Stimulated activated naive CD8-positive, alpha-beta T cell treated with anti-CD3 and anti-CD28 coated beads, Interleukin-15, amount 100 ng/mL, for 72 hours (primary cell): Measurements from ENCODE around the gene GYG2.
"Not testable (repeated sequence)": the region's sequence is repeated elsewhere in the genome, so short reads cannot be mapped to it uniquely, and the experiment has no call there.

Source experiments
- ATAC-seq: fragments of 150-1000 bp; cut with Tn5 transposase; 2 replicates; pipeline ENCODE4 v1.10.0; 2021; ENCODE audit warnings: mild to moderate bottlenecking, moderate library complexity
- DNase-seq, 2 donors: peaks; one replicate each; pipeline ENCODE4 v3.0.0; 2021 to 2022
- H3K27ac Mint-ChIP-seq, 2 donors: one replicate each; pipeline ENCODE4 v1.8.0; 2022; ENCODE audit warnings: mild to moderate bottlenecking in 2 of 2, mixed read lengths in 2 of 2, moderate library complexity in 2 of 2
- H3K27me3 Mint-ChIP-seq: one replicate; pipeline ENCODE4 v1.8.0; 2022; ENCODE audit warnings: mixed read lengths
- H3K4me1 Mint-ChIP-seq: one replicate; pipeline ENCODE4 v1.8.0; 2022; ENCODE audit warnings: mild to moderate bottlenecking, mixed read lengths
- H3K4me3 Mint-ChIP-seq, 2 donors: one replicate each; pipeline ENCODE4 v1.8.0; 2022; ENCODE audit warnings: mild to moderate bottlenecking in 2 of 2, mixed read lengths in 2 of 2, moderate library complexity in 1 of 2
- H3K9me3 Mint-ChIP-seq, 2 donors: one replicate each; pipeline ENCODE4 v1.8.0; 2022; ENCODE audit warnings: mixed read lengths in 2 of 2

GYG2 gene

GRCh38 chrX:2874222-2875135 is 45.7 kb downstream of the GYG2 start:
- DNase-seq: no peak
- no peak for ATAC-seq
- Mint-ChIP-seq H3K4me3 (no peak overlapping the region), H3K27ac (no peak overlapping the region), H3K4me1 (no peaks in the 10 kb centered on the region), H3K9me3 (no peaks in the 10 kb centered on the region), H3K27me3 (no peaks in the 10 kb centered on the region)

- H3K4me3 Mint-ChIP-seq: no peak overlapping the region
- no peak overlapping the region for H3K27ac Mint-ChIP-seq
- no peaks in the 10 kb centered on the region for H3K27me3 Mint-ChIP-seq
- H3K9me3 Mint-ChIP-seq: no peaks in the 10 kb centered on the region
- no peak for ATAC-seq
- no peaks in the 10 kb centered on the region for H3K4me1 Mint-ChIP-seq
- DNase-seq: no peak
These were observed 46.4 kb downstream of the GYG2 start for GRCh38 chrX:2875136-2875481.

- Mint-ChIP-seq H3K27ac (no peak overlapping the region), H3K4me3 (no peak overlapping the region), H3K27me3 (no peaks in the 10 kb centered on the region), H3K9me3 (no peaks in the 10 kb centered on the region), H3K4me1 (no peaks in the 10 kb centered on the region)
- DNase-seq (no peak), ATAC-seq (no peak)
These were observed 47.2 kb downstream of the GYG2 start for GRCh38 chrX:2875798-2876399.

DNA sequence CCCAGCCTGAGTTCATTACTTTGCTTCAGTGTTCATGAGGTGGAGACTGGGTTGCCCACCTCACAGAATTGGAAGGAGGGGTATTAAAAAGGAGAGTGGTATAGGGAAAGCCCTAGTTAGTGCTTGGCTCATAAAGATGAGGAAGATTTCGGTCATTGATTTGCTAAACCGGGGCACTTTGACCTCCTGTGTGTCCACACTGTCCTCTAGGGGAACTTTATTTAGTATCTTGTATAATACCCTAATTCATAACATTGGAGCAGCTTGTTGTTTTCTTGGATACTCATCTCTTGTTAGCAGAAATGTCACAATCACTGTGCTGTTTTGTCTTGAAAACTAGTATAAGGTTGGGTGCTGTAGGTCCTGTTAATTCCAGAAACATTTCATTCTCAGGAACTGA is 49.8 kb downstream of the GYG2 start:
- DNase-seq (no peak), ATAC-seq (no peak)
- H3K4me3 Mint-ChIP-seq: no peak overlapping the region
- H3K9me3 Mint-ChIP-seq: no peaks in the 10 kb centered on the region
- no peaks in the 10 kb centered on the region for H3K4me1 Mint-ChIP-seq
- H3K27ac Mint-ChIP-seq: no peak overlapping the region
- H3K27me3 Mint-ChIP-seq: no peaks in the 10 kb centered on the region

- Mint-ChIP-seq H3K9me3 (no peaks in the 10 kb centered on the region), H3K27ac (peak overlapping the region in 1 of 2 donors; percentile 18), H3K4me3 (no peak overlapping the region)
These were observed 50.9 kb downstream of the GYG2 start for GRCh38 chrX:2879670-2880069.

DNA sequence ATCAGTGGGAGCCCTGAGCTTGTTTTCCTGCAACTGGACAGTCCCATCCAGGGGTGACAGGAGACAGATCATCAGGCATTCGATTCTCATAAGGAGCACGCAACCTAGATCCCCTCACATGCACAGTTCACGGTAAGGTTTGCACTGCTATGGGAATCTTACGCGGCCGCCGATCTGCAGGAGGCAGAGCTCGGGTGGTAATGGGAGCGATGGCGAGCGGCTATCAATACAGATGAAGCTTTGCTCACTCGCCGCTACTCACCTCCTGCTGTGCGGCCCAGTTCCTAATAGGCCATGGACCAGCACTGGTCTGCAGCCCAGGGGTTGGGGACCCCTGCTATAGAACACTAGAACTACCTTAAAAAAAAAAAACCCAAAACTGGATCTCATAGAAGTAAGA is 55.0 kb downstream of the GYG2 start:
- H3K4me1 Mint-ChIP-seq: peaks cover 2% of the 10 kb centered on the region
- no peak overlapping the region for H3K4me3 Mint-ChIP-seq
- DNase-seq (no peak), ATAC-seq (no peak)
- no peaks in the 10 kb centered on the region for H3K9me3 Mint-ChIP-seq
- no peaks in the 10 kb centered on the region for H3K27me3 Mint-ChIP-seq
- no peak overlapping the region for H3K27ac Mint-ChIP-seq

More at GRCh38 chrX:2879670-2880069, 50.9 kb downstream of the GYG2 start:
- no peak for ATAC-seq
- DNase-seq: no peak
- Mint-ChIP-seq H3K27me3 (no peaks in the 10 kb centered on the region), H3K4me1 (no peaks in the 10 kb centered on the region)

DNA sequence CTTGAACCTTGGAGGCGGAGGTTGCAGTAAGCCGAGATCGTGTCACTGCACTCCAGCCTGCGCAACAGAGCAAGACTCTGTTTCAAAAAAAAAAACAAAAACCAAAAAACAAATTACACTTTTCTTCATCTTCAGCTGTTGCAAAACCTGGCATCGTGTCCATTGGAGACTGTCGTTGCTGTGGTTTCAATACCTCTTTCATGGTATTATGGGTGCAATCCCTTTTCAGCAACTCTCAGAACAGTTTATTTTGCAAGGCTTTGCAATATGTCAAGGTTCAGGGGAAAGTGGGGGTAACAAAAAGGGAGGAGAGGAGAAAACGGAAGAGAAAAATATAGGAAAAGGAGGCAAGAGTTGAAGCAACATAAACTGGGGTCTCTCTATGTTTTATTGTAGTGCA is 59.6 kb downstream of the GYG2 start:
- no peak for DNase-seq
- no peak for ATAC-seq
- Mint-ChIP-seq H3K27me3 (no peaks in the 10 kb centered on the region), H3K4me1 (peaks cover 10% of the 10 kb centered on the region), H3K4me3 (peak overlapping the region in 1 of 2 donors; percentile 71), H3K9me3 (no peaks in the 10 kb centered on the region), H3K27ac (peak overlapping the region in 1 of 2 donors; percentile 19)

- peaks cover 10% of the 10 kb centered on the region for H3K4me1 Mint-ChIP-seq
- no peak for ATAC-seq
- DNase-seq: no peak
- peak overlapping the region in 1 of 2 donors; percentile 40 for H3K27ac Mint-ChIP-seq
- no peaks in the 10 kb centered on the region for H3K9me3 Mint-ChIP-seq
- peak overlapping the region; percentile 71 to 78 for H3K4me3 Mint-ChIP-seq
- no peaks in the 10 kb centered on the region for H3K27me3 Mint-ChIP-seq
These were observed 60.4 kb downstream of the GYG2 start for GRCh38 chrX:2889045-2889605.

DNA sequence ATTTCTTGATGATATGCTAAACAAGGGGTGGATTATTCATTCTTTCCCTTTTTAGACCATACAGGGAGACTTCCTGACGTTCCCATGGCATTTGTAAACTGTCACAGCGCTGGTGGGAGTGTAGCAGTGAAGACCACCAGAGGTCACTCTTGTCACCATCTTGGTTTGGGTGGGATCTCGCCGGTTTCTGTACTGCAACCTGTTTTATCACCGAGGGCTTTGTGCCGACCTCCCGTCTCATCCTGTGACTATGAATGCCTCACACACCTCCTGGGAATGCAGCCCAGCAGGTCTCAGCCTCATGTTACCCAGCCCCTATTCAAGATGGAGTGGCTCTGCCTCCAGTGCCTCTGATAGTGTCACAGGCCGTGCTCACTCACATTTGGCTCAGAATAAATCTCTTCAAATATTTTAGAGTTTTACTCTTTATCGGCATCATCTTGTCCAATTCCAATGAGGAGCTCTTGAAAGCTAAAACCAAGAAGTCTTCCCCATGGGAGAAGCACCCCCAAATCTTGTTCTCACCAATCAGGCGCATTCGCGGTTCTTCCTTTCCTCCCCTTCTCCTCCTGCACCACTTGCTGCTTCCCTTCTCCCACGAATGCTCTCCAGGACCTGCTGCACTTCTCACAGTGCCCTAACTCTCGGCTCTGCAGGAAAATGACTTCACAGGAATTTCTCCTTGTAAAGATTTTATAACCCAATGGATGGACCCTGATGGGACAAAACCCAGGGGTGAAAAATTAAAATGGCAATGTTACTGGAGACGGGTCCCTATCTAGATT is 61.2 kb downstream of the GYG2 start:
- peak overlapping the region; percentile 71 to 78 for H3K4me3 Mint-ChIP-seq
- not testable (repeated sequence) for H3K27me3 Mint-ChIP-seq, ATAC-seq, H3K9me3 Mint-ChIP-seq
- peak; percentile 2 to 9 for DNase-seq
- peaks cover 10% of the 10 kb centered on the region for H3K4me1 Mint-ChIP-seq
- peak overlapping the region; percentile 40 to 48 for H3K27ac Mint-ChIP-seq

- H3K4me1 Mint-ChIP-seq: peaks cover 10% of the 10 kb centered on the region
- H3K4me3 Mint-ChIP-seq, DNase-seq, H3K9me3 Mint-ChIP-seq, H3K27me3 Mint-ChIP-seq, ATAC-seq, H3K27ac Mint-ChIP-seq: not testable (repeated sequence)
These were observed 62.1 kb downstream of the GYG2 start for GRCh38 chrX:2890536-2891460.

- peaks cover 18% of the 10 kb centered on the region for H3K4me1 Mint-ChIP-seq
- no peaks in the 10 kb centered on the region for H3K9me3 Mint-ChIP-seq
- H3K27ac Mint-ChIP-seq: no peak overlapping the region
- no peaks in the 10 kb centered on the region for H3K27me3 Mint-ChIP-seq
- no peak overlapping the region for H3K4me3 Mint-ChIP-seq
- DNase-seq (no peak), ATAC-seq (no peak)
These were observed 64.1 kb downstream of the GYG2 start for GRCh38 chrX:2892816-2893215.

- no peaks in the 10 kb centered on the region for H3K27me3 Mint-ChIP-seq
- no peak overlapping the region for H3K4me3 Mint-ChIP-seq
- no peak overlapping the region for H3K27ac Mint-ChIP-seq
- ATAC-seq (no peak), DNase-seq (no peak)
- no peaks in the 10 kb centered on the region for H3K9me3 Mint-ChIP-seq
- H3K4me1 Mint-ChIP-seq: peaks cover 17% of the 10 kb centered on the region
These were observed 66.2 kb downstream of the GYG2 start for GRCh38 chrX:2894885-2895292.

GRCh38 chrX:2897311-2897689 is 68.6 kb downstream of the GYG2 start:
- Mint-ChIP-seq H3K27me3 (no peaks in the 10 kb centered on the region), H3K27ac (peak overlapping the region in 1 of 2 donors; percentile 57), H3K9me3 (no peaks in the 10 kb centered on the region), H3K4me3 (peak overlapping the region; percentile 37 to 60), H3K4me1 (peaks cover 17% of the 10 kb centered on the region)
- DNase-seq: no peak
- ATAC-seq: no peak

DNA sequence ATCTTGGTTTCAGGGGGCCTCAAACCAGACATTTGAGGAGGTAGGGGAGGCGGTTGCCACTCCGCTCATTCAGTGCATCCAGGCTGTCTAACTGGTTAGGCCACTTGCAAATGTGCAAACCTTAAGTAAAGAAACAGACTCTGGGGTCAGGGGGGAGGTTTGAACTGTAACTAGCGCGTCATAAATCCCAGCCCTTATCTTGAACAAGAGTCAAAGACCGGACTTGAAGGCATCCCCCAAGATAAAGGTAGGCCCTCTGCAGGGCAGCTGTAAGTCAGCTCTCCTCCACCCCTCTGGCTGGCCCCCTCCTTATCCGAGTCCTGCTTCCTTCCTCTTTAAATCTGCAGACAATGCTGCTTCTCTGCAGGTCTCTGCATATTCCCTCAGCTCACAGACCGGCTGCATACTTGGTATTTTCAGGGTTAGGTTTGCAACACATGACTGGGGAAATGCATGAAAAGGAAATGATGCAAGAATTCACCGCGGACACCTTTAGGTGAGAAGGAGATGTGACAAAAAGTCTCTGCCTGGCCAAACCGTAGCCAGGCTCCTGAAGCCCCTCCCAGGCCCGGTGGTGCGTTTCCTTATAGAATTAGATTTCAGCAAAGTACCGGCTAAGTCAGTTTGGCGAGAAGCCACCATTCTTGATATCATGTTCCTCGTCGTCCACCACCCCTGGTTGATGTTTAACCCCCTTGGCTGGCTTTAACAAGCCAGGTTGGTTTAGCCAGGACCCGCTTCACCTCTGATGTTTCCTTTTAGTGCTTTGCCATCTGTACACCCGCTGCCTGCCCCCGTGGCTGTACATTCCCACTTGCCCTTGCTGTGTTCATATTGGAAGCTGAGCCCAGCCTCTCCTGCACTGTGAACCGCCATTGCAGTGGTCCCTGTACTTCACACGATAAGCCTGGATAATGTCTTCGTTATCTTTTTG is 69.2 kb downstream of the GYG2 start:
- DNase-seq (peak; percentile 2 to 26), ATAC-seq (peak; percentile 86)
- Mint-ChIP-seq H3K4me3 (peak overlapping the region; percentile 37 to 60), H3K27ac (peak overlapping the region; percentile 76 to 90), H3K4me1 (peaks cover 17% of the 10 kb centered on the region)
- not testable (repeated sequence) for H3K9me3 Mint-ChIP-seq, H3K27me3 Mint-ChIP-seq
